GM18502 (cell line): ENCODE measurements around the gene DENND4C.
A peak's percentile ranks its signal among the peaks of the same experiment; 100 is the strongest.
"Not testable (repeated sequence)": the region's sequence is repeated elsewhere in the genome, so short reads cannot be mapped to it uniquely, and the experiment has no call there.

Experiments used
- ATAC-seq: cut with Tn5 transposase; IDR thresholded peaks from one replicate; pipeline ENCODE4 v1.9.1; 2021; ENCODE audit warnings: mild to moderate bottlenecking; ENCODE audit not compliant: unreplicated experiment, poor library complexity

DENND4C gene

DNA sequence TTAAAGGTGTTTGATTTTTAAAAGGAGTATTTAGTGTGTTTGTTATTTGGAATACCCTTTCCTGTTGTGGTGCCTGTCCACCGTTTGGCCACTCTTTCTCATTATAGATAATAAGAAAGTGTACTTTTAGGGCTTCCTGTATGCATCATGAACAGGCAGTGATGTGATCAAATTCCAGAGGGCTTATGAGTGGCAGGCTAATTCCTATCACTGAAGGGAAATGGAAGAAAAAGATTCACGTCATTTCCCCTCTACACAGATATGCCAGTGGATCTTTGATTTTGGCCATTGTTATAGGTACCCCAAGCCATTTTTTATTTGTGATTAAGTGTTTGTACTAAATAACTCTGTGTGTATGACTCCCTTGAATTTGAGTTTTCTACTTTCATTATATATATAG, 112.5 kb downstream of the DENND4C start:
- no peak for ATAC-seq

DNA sequence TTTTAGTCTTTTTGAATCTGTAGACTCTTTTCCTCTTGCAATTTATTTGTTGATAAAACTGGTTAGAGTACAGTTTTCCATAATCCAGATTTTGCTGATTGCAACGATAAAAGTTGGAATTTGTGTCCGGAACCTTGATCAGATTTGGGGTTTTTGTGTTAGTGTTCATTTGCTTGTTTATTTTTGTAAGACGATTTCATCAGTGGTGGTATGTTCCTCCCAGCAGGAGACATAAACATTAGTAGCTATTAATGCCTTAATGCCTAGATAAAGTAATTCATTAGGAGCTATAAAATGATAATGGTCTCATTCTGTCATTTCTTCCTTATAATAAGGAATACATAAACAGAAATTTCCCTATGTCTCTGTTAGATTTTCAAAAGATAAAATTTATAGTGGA, 128.2 kb downstream of the DENND4C start:
- no peak for ATAC-seq

DNA sequence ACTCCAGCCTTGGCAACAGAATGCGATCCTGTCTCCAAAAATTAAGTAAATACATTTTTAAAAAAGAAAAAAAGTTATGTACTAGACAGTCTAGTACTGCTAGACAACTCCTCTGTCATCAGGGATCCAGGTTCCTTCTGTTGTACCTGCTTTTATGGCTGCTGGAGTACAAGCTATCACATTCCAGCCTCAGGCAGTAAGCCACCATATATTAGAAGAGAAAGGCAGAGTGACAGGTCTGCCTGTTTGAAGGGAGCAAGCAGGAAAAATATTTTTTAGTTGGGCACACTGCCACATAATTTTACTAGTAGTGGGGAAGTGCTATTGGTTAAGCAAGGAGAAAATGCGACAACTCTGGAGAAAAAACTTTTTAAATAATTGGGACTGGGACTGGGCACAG, 138.6 kb downstream of the DENND4C start:
- no peak for ATAC-seq

DNA sequence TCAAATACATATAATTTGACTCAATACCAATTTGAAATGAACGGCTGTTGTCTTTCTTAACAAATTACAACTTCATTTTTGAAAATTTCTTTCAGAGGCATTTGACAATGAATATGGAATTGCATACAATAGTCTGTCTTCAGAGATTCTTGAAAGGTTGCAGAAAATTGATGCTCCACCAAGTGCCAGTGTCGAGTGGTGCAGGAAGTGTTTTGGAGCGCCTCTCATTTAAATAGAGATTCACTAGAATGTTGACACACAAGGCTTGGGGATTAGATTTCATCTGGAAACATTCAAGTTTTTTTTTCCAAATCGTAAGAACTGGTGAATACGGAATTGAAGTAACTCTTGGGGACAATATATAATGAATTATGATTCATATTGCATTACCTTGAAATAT, 141.4 kb downstream of the DENND4C start:
- ATAC-seq, result no peak

DNA sequence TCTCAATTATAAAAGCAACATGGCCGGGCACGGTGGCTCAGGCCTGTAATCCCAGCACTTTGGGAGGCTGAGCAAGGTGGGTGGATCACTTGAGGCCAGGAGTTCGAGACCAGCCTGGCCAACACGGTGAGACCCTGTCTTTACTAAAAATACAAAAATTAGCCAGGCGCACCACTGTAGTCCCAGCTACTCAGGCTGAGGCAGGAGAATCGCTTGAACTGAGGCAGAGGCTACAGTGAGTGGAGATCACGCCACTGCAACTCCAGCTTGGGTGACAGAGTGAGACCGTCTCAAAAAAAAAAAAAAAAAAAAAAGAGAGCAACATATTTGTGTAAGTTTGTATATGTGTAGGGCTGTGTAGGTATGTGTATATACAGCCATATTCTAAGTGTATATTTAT, 142.1 kb downstream of the DENND4C start:
- ATAC-seq, result no peak

DNA sequence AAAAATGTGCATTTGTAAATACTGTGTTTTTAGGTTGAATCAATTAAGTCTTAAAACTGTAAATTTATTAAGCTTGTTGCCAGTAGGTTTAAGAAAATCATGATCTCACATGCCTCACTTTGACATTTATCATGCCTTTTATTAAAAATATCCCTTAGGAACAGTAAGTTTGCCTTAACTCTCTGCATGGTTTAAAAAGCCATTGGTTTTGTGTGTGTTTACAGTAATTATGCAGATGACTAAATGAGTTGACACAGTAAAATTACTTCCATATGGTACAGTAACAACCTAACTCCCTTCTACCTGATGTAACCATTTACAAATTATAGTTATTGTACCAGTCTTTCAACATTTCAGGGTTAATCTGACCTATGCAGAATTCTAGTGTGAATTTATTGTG, 143.0 kb downstream of the DENND4C start:
- ATAC-seq, result no peak

DNA sequence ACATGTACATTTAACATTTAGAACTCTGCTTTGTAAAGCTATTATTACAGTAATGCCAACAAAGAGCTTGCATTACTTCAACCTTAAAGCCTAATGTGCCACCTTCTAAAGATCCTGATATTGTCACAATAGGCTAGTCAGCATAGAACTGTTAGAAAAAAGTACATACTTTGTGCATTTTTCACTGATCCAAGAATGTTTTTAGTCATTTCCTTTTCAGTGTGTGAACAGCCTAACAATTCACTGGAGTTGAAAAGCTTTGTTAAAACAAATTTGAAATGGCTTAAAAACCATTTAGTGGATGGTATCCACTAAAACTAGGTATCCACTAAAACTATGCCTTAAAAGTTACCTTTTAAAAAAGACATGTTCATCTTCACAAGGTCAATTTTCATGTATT, 145.0 kb downstream of the DENND4C start:
- ATAC-seq, result no peak

DNA sequence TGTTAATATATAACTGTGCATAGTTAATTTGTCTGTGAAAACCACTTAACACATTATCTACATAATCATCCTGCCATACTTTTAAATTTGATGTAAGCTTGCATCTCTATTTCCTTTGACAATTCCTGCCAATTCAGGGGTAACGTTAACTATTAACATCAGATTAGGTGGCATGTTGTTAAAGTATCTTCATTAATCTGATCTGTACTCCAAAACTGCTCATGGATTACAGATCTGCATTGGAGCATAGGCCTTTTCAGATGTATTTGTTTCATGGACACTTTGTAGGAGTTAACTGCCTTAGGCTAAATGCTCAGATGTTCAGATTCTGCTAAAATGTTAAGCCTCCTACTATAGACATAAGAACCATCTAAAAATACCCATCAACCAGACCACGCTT, 146.4 kb downstream of the DENND4C start:
- ATAC-seq, result no peak

DNA sequence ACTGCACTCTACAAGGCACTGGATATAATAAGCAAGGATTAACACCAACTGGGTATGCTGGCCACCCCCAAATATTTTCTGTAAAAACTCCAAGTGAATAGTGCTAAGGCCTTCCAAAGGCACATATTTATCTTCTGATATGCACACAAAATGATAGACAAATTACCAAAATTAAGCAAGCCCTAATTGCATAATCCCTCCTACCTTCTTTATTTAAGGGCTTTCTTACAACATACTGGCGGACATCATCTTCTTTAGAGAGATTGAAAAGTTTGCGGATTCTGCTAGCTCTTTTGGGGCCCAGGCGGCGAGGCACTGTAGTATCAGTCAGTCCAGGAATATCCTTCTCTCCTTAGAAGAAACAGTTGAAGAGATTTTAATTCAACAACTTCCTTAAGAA, 147.7 kb downstream of the DENND4C start:
- no peak for ATAC-seq

DNA sequence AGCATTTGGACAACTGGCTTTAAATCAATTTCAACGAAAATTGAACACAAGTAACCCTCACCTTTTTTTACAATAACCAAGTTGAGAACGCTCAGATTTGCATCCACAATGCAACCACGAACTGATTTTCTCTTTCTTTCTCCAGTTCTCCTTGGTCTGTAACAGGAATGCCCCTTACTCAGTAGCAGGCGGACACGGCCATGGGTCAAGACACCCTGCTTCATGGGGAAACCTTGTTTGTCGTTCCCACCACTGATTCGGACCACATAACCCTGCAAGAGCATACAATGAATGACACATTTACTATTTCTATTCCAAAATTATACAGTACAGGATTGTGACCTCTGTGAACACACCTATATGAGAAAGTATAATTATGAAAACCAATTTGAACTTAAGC, 148.2 kb downstream of the DENND4C start:
- no peak for ATAC-seq

DNA sequence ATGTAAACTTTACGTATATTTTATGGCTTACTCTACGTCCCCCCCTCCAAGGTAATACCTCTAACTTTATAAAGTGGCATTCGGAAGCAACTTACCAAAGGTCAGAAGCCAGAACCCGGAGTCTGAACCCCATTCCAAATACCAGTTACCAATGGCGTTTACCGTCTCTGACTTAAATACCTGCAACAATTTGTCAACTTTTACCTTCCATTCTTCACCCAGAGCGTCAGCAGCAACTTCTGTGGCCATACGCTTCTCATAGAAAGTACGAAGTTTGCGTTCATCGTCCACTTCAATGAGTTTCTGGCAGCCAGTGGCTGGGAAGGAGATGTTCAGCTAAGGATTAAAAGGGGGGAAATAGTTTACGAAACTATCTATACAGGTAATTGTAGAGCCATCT, 148.8 kb downstream of the DENND4C start:
- no peak for ATAC-seq

DNA sequence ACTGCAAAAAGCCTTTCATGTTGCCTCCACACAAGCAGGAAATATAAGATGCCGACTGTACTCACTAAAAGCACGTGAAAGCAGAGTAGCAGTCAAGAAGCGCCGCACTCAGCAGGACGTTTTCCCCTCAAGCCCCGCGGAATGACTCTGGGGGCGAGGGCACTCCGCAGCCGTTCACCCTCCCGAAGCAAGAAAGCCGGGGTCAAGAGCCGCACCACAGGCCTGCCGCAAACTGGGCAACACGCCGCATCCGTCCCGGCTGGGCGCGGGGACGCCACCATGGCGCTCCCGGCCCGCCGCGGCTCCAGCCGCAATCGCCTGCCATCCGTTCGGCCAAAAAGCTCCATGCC, 149.2 kb downstream of the DENND4C start:
- peak; percentile 31 for ATAC-seq

DNA sequence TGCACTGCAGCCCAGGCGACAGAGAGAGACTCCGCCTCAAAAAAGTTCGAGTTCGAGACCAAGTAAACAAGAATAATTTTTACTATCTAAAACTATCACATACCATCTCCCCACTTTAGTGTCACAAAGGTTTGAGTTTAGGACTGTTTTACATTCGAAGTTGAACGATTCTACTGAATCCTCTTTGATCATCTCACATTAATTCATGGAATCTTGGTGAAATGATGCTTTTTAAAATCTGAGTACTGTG, 150.3 kb downstream of the DENND4C start:
- ATAC-seq, result no peak

DNA sequence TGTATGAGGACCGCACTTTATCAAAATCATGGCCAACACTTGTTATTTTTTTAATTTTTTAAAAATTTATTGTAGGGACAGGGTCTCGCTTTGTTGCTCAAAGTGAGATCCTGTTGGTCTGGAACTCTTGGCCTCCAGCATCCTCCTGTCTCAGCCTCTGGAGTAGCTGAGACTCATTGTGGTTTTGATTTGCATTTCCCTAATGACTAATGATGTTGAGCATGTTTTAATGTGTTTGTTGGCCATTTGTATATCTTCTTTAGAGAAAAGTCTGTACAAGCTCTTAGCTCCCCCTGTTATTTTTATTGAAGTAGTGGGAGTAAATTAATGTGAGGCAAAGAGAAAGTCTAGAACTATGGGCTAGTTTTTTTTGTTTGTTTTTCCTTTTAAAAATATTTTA, 151.2 kb downstream of the DENND4C start:
- no peak for ATAC-seq

DNA sequence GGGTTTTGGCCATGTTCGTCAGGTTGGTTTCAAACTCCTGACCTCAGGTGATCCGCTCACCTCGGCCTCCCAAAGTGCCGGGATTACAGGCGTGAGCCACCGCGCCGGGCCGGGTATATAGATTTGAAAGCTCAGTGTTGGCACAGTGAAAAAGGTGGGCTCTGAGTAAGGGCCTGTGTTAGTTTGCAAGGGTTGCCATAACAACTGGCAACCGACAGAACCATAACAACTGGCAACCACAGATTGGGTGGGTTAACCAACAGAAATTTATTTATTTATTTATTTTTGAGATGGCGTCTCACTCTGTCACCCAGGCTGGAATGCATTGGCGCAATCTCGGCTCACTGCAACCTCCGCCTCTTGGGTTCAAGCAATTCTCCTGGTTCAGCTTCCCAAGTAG, 154.7 kb downstream of the DENND4C start:
- not testable (repeated sequence) for ATAC-seq

DNA sequence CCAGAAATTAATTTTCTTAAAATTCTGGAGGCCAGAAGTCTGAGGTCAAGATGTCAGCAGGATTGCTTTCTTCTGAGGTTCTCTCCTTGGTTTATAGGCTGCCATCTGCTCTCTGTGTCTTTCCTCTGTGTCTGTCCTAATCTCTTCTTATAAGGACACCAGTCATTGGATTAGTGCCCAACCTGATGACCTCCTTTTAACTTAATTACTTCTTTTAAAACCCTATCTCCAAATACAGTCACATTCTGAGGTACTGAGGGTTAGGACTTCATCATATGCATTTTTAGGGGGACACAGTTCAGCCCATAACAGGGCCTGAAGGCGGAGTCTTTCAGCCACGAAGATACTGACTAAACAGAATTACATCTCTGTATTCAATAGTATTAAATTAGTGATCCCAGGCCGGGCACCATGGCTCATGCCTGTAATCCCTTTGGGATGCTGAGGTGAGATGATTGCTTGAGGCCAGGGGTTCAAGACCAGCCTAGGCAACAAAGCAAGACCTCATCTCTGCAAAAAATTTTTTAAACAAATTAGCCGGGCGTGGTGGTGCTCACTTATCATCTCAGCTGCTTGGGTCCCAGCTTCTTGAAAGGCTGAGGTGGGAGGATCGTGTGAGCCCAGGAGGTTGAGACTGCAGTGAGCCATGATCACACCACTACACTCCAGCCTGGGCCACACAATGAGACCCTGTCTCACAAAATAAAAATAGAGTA, 155.5 kb downstream of the DENND4C start:
- no peak for ATAC-seq

DNA sequence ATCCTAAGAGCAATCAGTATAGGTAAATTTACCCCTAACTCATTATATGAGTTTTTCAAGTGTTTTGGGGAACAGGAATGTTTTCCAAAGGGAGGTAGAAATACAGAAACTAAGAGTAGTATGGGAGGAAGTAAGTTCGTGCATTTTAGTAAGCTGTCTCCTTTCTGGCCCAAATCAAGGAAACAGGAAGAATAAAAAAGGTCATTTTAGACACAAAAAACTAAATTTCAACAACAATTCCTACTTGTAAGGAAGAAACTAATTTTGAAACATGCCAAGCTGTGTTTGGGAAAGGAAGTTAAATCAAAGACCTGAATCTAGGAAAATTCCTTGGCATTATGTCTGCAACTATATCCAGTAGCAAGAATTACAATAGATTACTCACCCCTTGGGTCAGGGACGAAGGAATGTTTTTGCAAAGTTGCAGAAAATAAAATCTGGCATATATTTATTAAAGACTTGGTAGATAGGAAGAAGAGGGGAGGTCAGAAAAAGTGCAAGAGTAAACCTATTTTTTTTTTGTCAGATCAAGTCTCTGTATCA, 156.1 kb downstream of the DENND4C start:
- no peak for ATAC-seq

DNA sequence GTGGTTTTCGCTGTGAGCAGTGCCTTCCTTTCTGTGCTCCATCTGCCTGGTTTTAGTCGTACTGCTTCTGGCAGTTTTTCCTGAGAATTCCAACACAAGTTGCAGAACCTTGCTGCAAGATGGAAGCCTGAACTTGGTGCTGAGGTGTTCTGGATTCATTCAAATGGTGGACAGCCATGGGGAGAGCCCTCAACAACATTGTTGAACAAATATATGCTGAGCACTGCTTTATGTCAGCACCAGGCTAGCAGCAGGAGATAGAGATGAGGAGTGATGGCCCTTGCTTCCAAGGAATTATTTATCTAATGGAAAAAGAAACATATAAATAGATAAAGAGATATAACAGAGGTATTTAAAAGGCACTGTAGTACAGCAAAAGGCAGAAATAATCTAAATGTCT, 156.8 kb downstream of the DENND4C start:
- no peak for ATAC-seq

DNA sequence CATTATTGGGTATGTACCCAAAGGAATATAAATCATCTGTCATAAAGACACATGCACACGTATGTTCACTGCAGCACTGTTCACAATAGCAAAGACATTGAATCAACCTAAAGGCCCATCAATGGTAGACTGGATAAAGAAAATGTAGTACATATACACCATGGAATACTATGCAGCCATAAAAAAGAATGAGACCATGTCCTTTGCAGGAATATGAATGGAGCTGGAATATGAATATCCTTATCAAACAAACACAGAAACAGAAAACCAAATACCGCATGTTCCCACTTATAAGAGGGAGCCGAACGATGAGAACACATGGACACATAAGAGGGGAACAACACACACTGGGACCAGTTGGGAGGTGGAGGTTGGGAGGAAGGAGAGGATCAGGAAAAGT, 159.0 kb downstream of the DENND4C start:
- ATAC-seq, result not testable (repeated sequence)

DNA sequence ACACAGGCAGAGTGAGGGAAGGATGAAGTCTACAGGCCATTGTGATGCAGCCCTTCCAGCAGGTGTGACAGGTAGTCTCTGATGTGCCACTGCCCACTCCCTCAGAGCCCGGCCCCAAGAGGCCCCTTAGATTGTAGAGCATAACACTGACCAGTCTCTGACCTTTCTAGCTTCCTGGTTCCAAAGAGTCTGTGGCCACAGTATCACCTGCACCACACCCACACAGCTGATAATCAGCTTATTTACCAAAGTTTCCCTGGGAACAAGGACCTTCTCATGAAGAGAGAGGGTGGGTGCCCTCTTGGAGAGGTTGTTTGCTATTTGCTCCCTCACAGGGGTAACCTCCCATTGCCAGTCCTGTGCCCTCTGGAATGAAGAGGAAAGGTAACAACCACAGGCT, 167.4 kb downstream of the DENND4C start:
- ATAC-seq, result no peak

DNA sequence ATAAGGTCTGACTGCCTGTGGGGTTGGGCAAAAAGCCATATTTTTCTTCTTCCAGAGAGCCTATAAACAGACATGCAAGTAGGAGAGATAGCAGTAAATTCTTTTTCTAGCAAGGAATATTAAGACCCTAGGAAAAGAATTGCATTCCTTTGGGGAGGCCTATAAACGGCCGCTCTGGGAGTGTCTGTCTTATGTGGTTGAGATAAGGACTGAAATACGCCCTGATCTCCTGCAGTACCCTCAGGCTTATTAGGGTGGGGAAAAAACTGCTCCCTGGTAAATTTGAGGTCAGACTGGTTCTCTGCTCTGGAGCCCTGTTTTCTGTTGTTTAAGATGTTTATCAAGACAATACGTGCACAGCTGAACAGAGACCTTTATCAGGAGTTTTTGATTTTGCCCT, 172.7 kb downstream of the DENND4C start:
- ATAC-seq, result not testable (repeated sequence)

DNA sequence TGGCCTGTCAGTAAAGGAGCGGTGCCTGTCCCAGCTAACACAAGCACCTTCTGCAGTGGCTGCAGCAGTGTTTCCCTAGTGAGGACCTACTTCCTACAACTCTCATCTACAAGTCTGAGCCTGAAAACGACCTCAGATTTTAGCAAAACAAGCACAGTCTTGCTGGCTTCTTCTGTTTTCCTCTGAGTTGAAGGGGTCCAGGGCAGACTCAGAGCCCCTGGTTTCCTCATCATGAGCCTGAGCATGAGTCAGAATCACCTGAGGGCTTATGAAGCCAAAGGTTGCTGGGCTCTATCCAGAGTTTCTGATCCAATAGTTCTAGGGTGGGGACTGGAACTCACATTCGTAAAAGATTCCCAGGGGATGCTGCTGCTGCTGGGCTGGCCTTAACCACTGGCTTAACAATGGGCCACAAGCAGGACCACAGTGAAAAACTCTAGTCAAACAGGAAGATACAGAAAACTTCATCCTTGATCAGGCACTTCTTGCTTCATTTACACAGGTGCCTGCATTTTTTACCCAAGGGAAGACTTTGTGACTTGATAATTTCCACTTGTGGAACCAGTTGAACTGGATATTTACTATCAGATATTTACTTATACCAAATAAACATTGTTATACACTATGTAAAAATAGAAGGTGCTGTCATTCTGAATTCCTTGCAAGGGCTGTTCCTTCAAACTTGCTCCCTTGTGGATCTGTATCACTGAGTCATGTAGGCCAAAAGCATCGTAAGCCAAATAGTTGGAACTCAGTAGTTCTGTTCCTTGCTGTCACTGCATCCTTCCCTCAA, 174.0 kb downstream of the DENND4C start:
- ATAC-seq, result no peak
